Caco-2 (cell line): Measurements from ENCODE around the gene C4orf51. TPM values are rescaled to one million over a fixed set of nuclear protein-coding genes. Genes with fewer than 3 reads are reported as not detected.

Experiments used
- BruUV-seq: library from RNA; stranded (reverse); fragments of 400-500 nt; replicated peaks from 2 replicates; lab custom pipeline; 2021; lab: Mats Ljungman, UMichigan
- CTCF ChIA-PET: fragments of 300-600 bp; sonication (Branson Sonifier 250); formaldehyde crosslinking; loops from one replicate; lab custom pipeline; 2022; ENCODE audit warnings: antibody characterized with exemption; lab: Charles Lee
- POLR2A ChIA-PET: fragments of 300-600 bp; sonication (Branson Sonifier 250); formaldehyde crosslinking; loops from one replicate; lab custom pipeline; 2022; ENCODE audit warnings: antibody characterized with exemption; lab: Charles Lee
- DNase-seq, 2 experiments: peaks; one replicate each; pipeline versions ENCODE4 v3.0.0 to v3.0.0-alpha.2; 2020 to 2022
- H3K27me3 ChIP-seq: replicated peaks from 2 replicates; pipeline ENCODE4 v1.6.0; 2011; ENCODE audit warnings: low read length; ENCODE audit not compliant: control insufficient read depth, insufficient read depth
- H3K36me3 ChIP-seq: 2 replicates; pipeline ENCODE4 v1.5.1; 2011; ENCODE audit warnings: low read length; ENCODE audit not compliant: control insufficient read depth, insufficient read depth
- H3K4me1 ChIP-seq: fragments of 250-450 bp; sonication (Bioruptor Pico); 2 replicates; pipeline ENCODE4 v1.5.1; 2020; ENCODE audit warnings: mild to moderate bottlenecking
- H3K4me3 ChIP-seq: 2 replicates; pipeline ENCODE4 v1.5.1; 2011; ENCODE audit warnings: low read depth, mild to moderate bottlenecking, control low read depth, low read length
- H3K9me3 ChIP-seq: fragments of 250-450 bp; sonication (Bioruptor Pico); 2 replicates; pipeline ENCODE4 v1.5.1; 2020; ENCODE audit warnings: mild to moderate bottlenecking, moderate library complexity
- H3K27ac Mint-ChIP-seq: one replicate; pipeline ENCODE4 v1.8.0; 2022; ENCODE audit warnings: mixed read lengths; ENCODE audit not compliant: unreplicated experiment
- H3K27me3 Mint-ChIP-seq: one replicate; pipeline ENCODE4 v1.8.0; 2022; ENCODE audit warnings: mixed read lengths; ENCODE audit not compliant: insufficient read depth, unreplicated experiment
- H3K36me3 Mint-ChIP-seq: one replicate; pipeline ENCODE4 v1.8.0; 2022; ENCODE audit warnings: mild to moderate bottlenecking, mixed read lengths; ENCODE audit not compliant: insufficient read depth, unreplicated experiment
- H3K4me1 Mint-ChIP-seq: one replicate; pipeline ENCODE4 v1.8.0; 2022; ENCODE audit warnings: low read depth, mixed read lengths; ENCODE audit not compliant: unreplicated experiment
- H3K4me3 Mint-ChIP-seq: one replicate; pipeline ENCODE4 v1.8.0; 2022; ENCODE audit warnings: mild to moderate bottlenecking, moderate library complexity, mixed read lengths; ENCODE audit not compliant: unreplicated experiment
- H3K9me3 Mint-ChIP-seq: one replicate; pipeline ENCODE4 v1.8.0; 2022; ENCODE audit warnings: mixed read lengths; ENCODE audit not compliant: unreplicated experiment
- CTCF ChIP-seq, 2 experiments: fragments of 200-600 bp in 1 of 2; IDR thresholded peaks; 1 replicate in 1 of 2; 2 replicates in 1 of 2; pipeline versions ENCODE4 v1.5.1 to v1.8.0; 2011 to 2022; ENCODE audit warnings: antibody characterized with exemption in 1 of 2, control low read depth in 1 of 2, inconsistent platforms in 1 of 2, low read depth in 1 of 2, low read length in 1 of 2, mild to moderate bottlenecking in 1 of 2, moderate library complexity in 1 of 2; ENCODE audit not compliant: insufficient read depth in 1 of 2, severe bottlenecking in 1 of 2, unreplicated experiment in 1 of 2
- intact Hi-C: fragments of 100-400 bp; cut with micrococcal nuclease; formaldehyde crosslinking; loops from one replicate; pipeline ENCODE4 v1.10.0; 2022; ENCODE audit not compliant: unreplicated experiment
- total RNA-seq: library from RNA; stranded (reverse); gene quantifications from 2 replicates; pipeline ENCODE4 v1.2.3, GENCODE V29; 2022

C4orf51 gene
- total RNA-seq, 1 experiment from 2014 or later: not detected

DNA sequence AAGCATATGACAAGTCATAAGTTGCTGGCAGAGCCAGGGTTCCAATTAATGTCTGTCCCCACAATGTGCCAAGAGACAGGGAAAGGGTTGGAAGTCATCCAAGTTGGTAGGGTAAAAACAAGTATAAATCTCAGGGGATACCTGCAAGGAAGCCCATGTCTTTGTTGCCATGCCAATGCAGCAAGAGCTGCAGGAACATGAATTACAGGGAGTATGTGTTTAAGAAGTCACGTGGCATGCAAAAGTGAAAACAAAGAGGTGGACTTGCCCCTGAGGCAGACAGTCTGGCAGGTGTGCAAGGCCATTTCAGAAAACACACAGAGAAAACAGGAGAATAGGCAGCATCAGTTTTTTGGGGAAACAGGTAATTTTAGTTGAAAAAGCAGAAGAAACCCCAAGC lies 29.4 kb downstream of the C4orf51 start:
- H3K4me3 ChIP-seq: no peak overlapping the region
- no peaks in the 10 kb centered on the region for H3K9me3 ChIP-seq
- Mint-ChIP-seq H3K27ac (no peak overlapping the region), H3K27me3 (peaks cover 6% of the 10 kb centered on the region), H3K36me3 (no peaks in the 10 kb centered on the region), H3K4me1 (no peaks in the 10 kb centered on the region), H3K9me3 (no peaks in the 10 kb centered on the region), H3K4me3 (no peak overlapping the region)
- no peak for TF ChIP-seq CTCF (IDR thresholded peaks at IDR 0.05; ENCODE audit: insufficient read depth in 1 of 2, low read depth in 1 of 2, low read length in 1 of 2, severe bottlenecking in 1 of 2, unreplicated experiment in 1 of 2)
- CTCF ChIA-PET: no interaction called here
- intact Hi-C loops: no loop called here
- H3K4me1 ChIP-seq: no peaks in the 10 kb centered on the region
- no peak for DNase-seq
- no peaks in the 10 kb centered on the region for H3K27me3 ChIP-seq
- no peaks in the 10 kb centered on the region for H3K36me3 ChIP-seq
- BruUV-seq: no TSS peak
- POLR2A ChIA-PET: no interaction called here

GRCh38 chr4:145709843-145710242 lies 29.9 kb downstream of the C4orf51 start:
- intact Hi-C loops: no loop called here
- no peaks in the 10 kb centered on the region for H3K36me3 Mint-ChIP-seq
- ChIA-PET POLR2A (no interaction called here), CTCF (no interaction called here)
- no peaks in the 10 kb centered on the region for H3K36me3 ChIP-seq
- no peaks in the 10 kb centered on the region for H3K9me3 ChIP-seq
- no peaks in the 10 kb centered on the region for H3K4me1 ChIP-seq
- TF ChIP-seq CTCF (IDR thresholded peaks at IDR 0.05; ENCODE audit: insufficient read depth in 1 of 2, low read depth in 1 of 2, low read length in 1 of 2, severe bottlenecking in 1 of 2, unreplicated experiment in 1 of 2): no peak
- H3K27ac Mint-ChIP-seq: no peak overlapping the region
- BruUV-seq: no TSS peak
- H3K4me3 ChIP-seq: no peak overlapping the region
- H3K27me3 Mint-ChIP-seq: peaks cover 8% of the 10 kb centered on the region
- no peaks in the 10 kb centered on the region for H3K4me1 Mint-ChIP-seq
- no peak for DNase-seq
- no peak overlapping the region for H3K4me3 Mint-ChIP-seq
- no peaks in the 10 kb centered on the region for H3K27me3 ChIP-seq
- no peaks in the 10 kb centered on the region for H3K9me3 Mint-ChIP-seq

DNA sequence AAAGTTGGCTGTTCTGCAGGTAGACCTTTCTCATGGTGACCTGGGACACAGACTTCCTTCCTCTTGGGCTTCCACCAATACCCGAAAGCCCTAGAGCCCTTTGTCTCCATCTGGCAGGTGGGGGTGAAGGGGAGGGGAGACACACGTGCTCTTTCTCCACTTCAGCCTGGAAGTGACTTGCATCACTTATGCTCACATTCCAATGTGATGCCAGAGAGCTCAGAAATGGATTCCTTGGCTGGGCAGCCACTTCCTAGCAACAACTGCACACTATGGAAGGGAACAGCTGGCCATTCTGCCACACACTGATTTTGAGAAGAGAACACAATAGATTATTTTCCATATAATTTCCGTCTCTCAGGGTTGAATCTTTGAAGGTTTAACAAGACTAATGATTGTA lies 36.3 kb downstream of the C4orf51 start:
- Histone ChIP-seq H3K36me3 (no peaks in the 10 kb centered on the region), H3K9me3 (no peaks in the 10 kb centered on the region), H3K27me3 (no peaks in the 10 kb centered on the region), H3K4me1 (no peaks in the 10 kb centered on the region), H3K4me3 (no peak overlapping the region)
- no TSS peak for BruUV-seq
- H3K36me3 Mint-ChIP-seq: no peaks in the 10 kb centered on the region
- no peak overlapping the region for H3K4me3 Mint-ChIP-seq
- peaks cover 11% of the 10 kb centered on the region for H3K27me3 Mint-ChIP-seq
- H3K4me1 Mint-ChIP-seq: no peaks in the 10 kb centered on the region
- ChIA-PET POLR2A (no interaction called here), CTCF (no interaction called here)
- no peak for DNase-seq
- TF ChIP-seq CTCF (IDR thresholded peaks at IDR 0.05; ENCODE audit: insufficient read depth in 1 of 2, low read depth in 1 of 2, low read length in 1 of 2, severe bottlenecking in 1 of 2, unreplicated experiment in 1 of 2): no peak
- intact Hi-C loops: no loop called here
- H3K9me3 Mint-ChIP-seq: no peaks in the 10 kb centered on the region
- no peak overlapping the region for H3K27ac Mint-ChIP-seq
